ENCODE data around the gene ZNF385D.

ZNF385D gene

DNA sequence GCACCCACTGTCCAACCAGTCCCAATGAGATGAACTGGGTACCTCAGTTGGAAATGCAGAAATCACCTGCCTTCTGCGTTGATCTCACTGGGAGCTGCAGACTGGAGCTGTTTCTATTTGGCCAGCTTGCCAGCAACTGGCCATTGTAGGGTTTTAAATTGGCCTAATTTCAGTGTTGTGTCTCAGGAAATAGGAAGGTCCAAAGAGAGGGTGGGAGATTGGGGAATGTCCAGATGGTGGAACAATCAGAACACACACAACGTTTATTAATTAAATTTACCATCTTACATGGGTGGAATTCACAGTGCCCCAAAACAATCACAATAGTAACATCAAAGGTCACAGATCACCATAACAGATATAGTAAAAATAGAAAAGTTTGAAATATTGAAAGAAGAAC is 189.5 kb downstream of the ZNF385D start:
- TF ChIP-seq SP1 (IDR thresholded peaks at IDR 0.05) (no peak), L3MBTL2 (conservative IDR thresholded peaks at IDR 0.05) (no peak), HDGF (IDR thresholded peaks at IDR 0.05; ENCODE audit: borderline replicate concordance) (no peak), BHLHE40 (IDR thresholded peaks at IDR 0.05; ENCODE audit: borderline replicate concordance) (no peak)
- TF ChIP-seq, protein P1, sequence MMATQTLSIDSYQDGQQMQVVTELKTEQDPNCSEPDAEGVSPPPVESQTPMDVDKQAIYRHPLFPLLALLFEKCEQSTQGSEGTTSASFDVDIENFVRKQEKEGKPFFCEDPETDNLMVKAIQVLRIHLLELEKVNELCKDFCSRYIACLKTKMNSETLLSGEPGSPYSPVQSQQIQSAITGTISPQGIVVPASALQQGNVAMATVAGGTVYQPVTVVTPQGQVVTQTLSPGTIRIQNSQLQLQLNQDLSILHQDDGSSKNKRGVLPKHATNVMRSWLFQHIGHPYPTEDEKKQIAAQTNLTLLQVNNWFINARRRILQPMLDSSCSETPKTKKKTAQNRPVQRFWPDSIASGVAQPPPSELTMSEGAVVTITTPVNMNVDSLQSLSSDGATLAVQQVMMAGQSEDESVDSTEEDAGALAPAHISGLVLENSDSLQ (IDR thresholded peaks at IDR 0.05), result no peak
- ChIA-PET CTCF (no interaction called here), POLR2A (no interaction called here)
- no peak for DNase-seq (ENCODE audit: extremely low spot score)

DNA sequence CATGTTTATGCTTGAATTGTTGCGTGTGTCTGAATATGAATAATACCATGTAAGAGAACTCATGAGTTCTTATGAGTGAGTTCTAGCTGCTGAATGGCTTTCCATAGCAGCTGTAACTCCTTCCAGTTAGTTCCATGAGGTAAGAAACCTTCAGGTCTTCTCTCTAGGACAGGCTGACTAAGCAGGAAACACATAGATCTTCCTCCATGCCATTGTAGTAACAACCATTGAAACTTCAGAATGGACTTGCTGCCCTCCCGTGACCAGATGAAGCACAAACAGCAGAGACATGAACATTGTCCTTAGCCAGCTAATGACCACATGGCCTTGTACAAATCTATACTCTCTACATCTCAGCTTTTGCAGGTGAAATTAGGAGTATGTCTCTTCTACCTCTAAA is 200.0 kb downstream of the ZNF385D start:
- ChIA-PET CTCF (no interaction called here), POLR2A (no interaction called here)
- DNase-seq (ENCODE audit: extremely low spot score), result no peak
- no peak for TF ChIP-seq FOXK2 (IDR thresholded peaks at IDR 0.05)
- no peak for TF ChIP-seq TARDBP (IDR thresholded peaks at IDR 0.05)
- no peak for TF ChIP-seq SP1 (IDR thresholded peaks at IDR 0.05)
- TF ChIP-seq L3MBTL2 (conservative IDR thresholded peaks at IDR 0.05), result no peak
- no peak for TF ChIP-seq CTBP1 (IDR thresholded peaks at IDR 0.05; ENCODE audit: borderline replicate concordance)
- TF ChIP-seq NFRKB (IDR thresholded peaks at IDR 0.05), result no peak
- no peak for TF ChIP-seq ARNT (IDR thresholded peaks at IDR 0.05)
- TF ChIP-seq ZNF384 (IDR thresholded peaks at IDR 0.05), result no peak
- TF ChIP-seq FOXM1 (IDR thresholded peaks at IDR 0.05; ENCODE audit: borderline replicate concordance), result no peak

DNA sequence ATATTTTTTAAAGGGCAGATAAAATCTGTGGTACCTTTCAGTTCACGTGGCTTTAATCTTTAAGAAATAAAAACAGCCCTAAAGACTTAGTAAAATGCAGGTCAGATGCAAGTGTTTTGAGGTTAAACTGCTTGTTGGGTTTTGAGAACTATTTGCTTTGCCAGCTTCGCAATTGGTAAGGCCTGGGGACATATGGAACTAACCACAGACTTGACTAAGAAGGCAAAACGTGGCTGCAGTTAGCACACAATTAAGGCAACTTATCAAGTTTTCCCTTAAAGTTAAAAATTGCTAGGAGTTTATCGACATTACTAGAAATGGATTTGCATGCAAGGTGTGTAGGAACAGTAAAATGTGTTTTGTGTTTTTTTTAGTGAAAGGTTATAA is 206.9 kb downstream of the ZNF385D start:
- ChIA-PET POLR2A (no interaction called here), CTCF (no interaction called here)
- no peak for DNase-seq (ENCODE audit: extremely low spot score)
- TF ChIP-seq NFRKB (IDR thresholded peaks at IDR 0.05) (no peak), FOXA1 (IDR thresholded peaks at IDR 0.05) (no peak), CTBP1 (IDR thresholded peaks at IDR 0.05; ENCODE audit: borderline replicate concordance) (no peak), FOXM1 (IDR thresholded peaks at IDR 0.05; ENCODE audit: borderline replicate concordance) (no peak), ZNF384 (IDR thresholded peaks at IDR 0.05) (no peak), SP1 (IDR thresholded peaks at IDR 0.05) (no peak), ELF4 (IDR thresholded peaks at IDR 0.05) (no peak)
- TF ChIP-seq, protein P1 (IDR thresholded peaks at IDR 0.05), result no peak

DNA sequence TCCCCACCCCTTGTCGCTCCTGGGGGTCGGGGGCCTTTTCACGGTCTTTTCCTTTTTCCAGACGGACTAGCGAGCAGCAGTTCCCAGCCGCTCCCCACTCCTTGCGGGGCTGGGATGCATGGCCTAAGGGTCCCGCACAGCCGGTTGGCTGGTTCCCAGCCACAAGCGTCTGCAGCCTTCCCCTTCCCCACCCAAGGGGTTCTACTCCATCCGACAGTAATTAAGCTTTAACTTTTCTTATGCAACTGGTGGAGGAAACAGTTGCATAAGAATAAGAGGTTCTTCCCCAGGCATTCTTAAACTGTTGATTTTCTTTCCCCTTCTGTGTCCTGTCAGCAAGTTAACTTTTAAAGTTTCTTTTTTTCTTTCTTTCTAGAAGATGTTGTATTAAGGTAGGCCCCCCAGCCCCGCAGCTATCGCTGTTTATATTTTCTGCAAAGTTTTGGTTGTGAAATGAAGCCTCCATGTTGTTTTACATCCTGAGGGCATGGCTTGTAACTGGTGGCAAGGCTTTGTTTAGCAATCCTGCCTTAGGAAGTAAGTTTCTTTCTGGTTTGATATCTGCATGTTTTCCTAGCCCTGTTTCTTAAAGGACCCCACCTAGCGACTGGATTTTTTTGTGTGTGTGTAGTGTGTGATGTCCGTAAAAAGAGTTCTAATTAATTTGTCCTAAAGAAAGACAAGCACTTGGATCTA is 207.5 kb downstream of the ZNF385D start:
- ChIA-PET POLR2A (no interaction called here), CTCF (no interaction called here)
- TF ChIP-seq HDGF (IDR thresholded peaks at IDR 0.05; ENCODE audit: borderline replicate concordance) (no peak), ARNT (IDR thresholded peaks at IDR 0.05) (no peak), NFRKB (IDR thresholded peaks at IDR 0.05) (no peak)
- no peak for DNase-seq (ENCODE audit: extremely low spot score)

DNA sequence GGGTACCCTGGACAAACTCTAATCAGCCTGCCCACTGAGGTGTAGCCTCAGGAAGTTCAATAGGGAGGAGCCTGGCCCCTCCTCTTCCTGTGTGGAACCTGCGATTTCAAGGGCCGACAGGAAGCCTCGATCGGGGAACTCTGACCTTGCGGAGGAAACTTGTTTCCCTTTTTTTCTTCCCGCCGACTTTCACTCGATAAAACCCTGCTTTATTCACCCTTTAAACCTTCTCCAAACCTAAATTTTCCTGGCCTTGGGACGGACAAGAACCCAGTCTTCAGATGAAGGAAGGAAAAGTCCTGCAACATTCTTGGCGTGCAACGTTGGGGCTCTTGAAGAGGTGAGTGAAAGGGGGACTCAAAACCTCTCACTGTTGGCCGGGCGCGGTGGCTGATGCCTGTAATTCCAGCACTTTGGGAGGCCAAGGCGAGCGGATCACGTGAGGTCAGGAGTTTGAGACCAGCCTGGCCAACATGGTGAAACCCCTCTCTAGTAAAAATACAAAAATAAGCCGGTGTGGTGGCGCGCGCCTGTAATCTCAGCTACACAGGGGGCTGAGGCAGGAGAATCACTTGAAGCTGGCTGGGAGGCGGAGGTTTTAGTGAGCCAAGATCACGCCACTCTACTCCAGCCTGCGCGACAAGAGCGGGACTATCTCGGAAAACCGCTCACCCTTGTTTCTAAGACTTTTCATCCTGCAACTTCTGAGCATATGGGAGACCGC is 208.2 kb downstream of the ZNF385D start:
- POLR2A ChIA-PET, result no interaction called here
- CTCF ChIA-PET, result no interaction called here
- DNase-seq (ENCODE audit: extremely low spot score), result no peak
- TF ChIP-seq ZNF384 (IDR thresholded peaks at IDR 0.05) (no peak), HDGF (IDR thresholded peaks at IDR 0.05; ENCODE audit: borderline replicate concordance) (no peak), SP1 (IDR thresholded peaks at IDR 0.05) (no peak), ARNT (IDR thresholded peaks at IDR 0.05) (no peak), SUZ12 (IDR thresholded peaks at IDR 0.05) (no peak), FOXM1 (IDR thresholded peaks at IDR 0.05; ENCODE audit: borderline replicate concordance) (no peak), FOXK2 (IDR thresholded peaks at IDR 0.05) (no peak), LEF1 (IDR thresholded peaks at IDR 0.05; ENCODE audit: borderline replicate concordance) (no peak), ELF4 (IDR thresholded peaks at IDR 0.05) (no peak), TARDBP (IDR thresholded peaks at IDR 0.05) (no peak), NFRKB (IDR thresholded peaks at IDR 0.05) (no peak), CTBP1 (IDR thresholded peaks at IDR 0.05; ENCODE audit: borderline replicate concordance) (no peak), L3MBTL2 (conservative IDR thresholded peaks at IDR 0.05) (no peak), BHLHE40 (IDR thresholded peaks at IDR 0.05; ENCODE audit: borderline replicate concordance) (no peak), FOXA1 (IDR thresholded peaks at IDR 0.05) (no peak)
- TF ChIP-seq, protein P1 (IDR thresholded peaks at IDR 0.05), result no peak

DNA sequence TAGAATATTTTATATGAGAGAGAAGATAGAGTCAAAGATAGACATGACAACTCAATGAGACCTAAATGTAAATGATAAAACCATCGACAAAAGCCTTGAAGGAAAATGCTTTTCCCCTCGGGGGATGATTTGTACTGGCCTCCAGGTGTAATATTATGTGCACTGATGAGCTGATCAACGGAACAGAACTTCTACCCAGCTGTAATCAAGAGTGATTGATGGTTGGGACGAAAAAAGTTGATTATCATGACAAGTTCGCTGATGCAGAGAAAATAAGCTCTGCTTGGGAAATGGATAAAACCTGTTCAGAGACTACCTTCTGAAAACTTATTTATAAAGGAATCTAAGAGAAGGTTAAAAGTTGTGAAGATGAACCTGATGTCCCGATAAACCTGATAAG is 210.7 kb downstream of the ZNF385D start:
- TF ChIP-seq ZNF384 (IDR thresholded peaks at IDR 0.05) (no peak), SP1 (IDR thresholded peaks at IDR 0.05) (no peak), LEF1 (IDR thresholded peaks at IDR 0.05; ENCODE audit: borderline replicate concordance) (no peak), BHLHE40 (IDR thresholded peaks at IDR 0.05; ENCODE audit: borderline replicate concordance) (no peak), FOXM1 (IDR thresholded peaks at IDR 0.05; ENCODE audit: borderline replicate concordance) (no peak), L3MBTL2 (conservative IDR thresholded peaks at IDR 0.05) (no peak), ELF4 (IDR thresholded peaks at IDR 0.05) (no peak), HDGF (IDR thresholded peaks at IDR 0.05; ENCODE audit: borderline replicate concordance) (no peak), NFRKB (IDR thresholded peaks at IDR 0.05) (no peak), CTBP1 (IDR thresholded peaks at IDR 0.05; ENCODE audit: borderline replicate concordance) (no peak), ARNT (IDR thresholded peaks at IDR 0.05) (no peak), FOXK2 (IDR thresholded peaks at IDR 0.05) (no peak), FOXA1 (IDR thresholded peaks at IDR 0.05) (no peak)
- TF ChIP-seq, protein P1 (IDR thresholded peaks at IDR 0.05), result no peak
- no peak for DNase-seq (ENCODE audit: extremely low spot score)
- ChIA-PET CTCF (no interaction called here), POLR2A (no interaction called here)
